Hematopoietic multipotent progenitor cell (in vitro differentiated cells): Measurements from ENCODE around the gene FAM163B. TPM values are rescaled to one million over a fixed set of nuclear protein-coding genes. Genes with fewer than 3 reads are reported as not detected.
A peak's percentile ranks its signal among the peaks of the same experiment; 100 is the strongest.

Source experiments
- DNase-seq, 3 donors: peaks; one replicate each; pipeline ENCODE4 v3.0.0-alpha.2; 2011 to 2015; ENCODE audit warnings: low read depth in 2 of 3, low spot score in 2 of 3
- total RNA-seq: library from RNA; depleted of rRNA; stranded (reverse); fragments of >200 nt; gene quantifications from one replicate; pipeline ENCODE4 v1.2.3, GENCODE V29; 2012

FAM163B gene
- total RNA-seq, 1 donor, result under 0.01 TPM

DNA sequence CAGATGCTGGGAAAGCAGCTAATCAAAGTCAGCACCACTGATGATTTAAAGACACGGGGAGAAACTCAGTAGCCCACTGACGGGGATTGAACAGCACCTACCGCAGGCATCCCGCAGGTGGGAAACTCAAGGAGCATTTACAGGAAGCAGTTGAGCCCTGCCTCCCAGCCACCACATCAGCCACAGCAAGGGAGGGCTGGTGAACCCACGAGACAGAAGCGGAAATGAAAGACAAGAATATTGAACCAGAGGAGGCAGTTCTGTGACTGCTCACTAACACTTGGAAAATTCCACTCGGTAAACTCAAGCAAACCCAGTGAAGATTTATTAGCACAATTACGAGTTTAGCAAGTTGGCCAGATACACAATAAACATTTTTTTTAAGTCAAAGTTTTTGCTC is 10.6 kb upstream of the FAM163B start:
- peak; percentile 18 to 54 (median 43) for DNase-seq

DNA sequence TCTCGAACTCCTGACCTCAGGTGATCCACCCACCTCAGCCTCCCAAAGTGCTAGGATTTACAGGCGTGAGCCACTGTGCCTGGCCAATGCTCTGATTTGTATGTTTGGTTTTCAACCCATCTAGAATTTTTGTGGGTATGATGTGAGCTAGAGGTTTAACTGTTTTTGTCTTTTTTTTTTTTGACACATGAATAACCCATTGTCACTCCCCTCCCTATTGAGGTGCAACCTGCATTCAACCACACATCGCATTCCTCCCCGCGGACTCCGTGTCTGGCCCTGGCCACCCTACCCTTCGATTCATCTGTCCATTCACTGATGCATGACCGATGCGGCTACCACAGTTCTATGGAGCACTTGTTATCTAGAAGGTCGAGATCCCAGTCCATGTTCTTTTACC is 9.5 kb upstream of the FAM163B start:
- no peak for DNase-seq

DNA sequence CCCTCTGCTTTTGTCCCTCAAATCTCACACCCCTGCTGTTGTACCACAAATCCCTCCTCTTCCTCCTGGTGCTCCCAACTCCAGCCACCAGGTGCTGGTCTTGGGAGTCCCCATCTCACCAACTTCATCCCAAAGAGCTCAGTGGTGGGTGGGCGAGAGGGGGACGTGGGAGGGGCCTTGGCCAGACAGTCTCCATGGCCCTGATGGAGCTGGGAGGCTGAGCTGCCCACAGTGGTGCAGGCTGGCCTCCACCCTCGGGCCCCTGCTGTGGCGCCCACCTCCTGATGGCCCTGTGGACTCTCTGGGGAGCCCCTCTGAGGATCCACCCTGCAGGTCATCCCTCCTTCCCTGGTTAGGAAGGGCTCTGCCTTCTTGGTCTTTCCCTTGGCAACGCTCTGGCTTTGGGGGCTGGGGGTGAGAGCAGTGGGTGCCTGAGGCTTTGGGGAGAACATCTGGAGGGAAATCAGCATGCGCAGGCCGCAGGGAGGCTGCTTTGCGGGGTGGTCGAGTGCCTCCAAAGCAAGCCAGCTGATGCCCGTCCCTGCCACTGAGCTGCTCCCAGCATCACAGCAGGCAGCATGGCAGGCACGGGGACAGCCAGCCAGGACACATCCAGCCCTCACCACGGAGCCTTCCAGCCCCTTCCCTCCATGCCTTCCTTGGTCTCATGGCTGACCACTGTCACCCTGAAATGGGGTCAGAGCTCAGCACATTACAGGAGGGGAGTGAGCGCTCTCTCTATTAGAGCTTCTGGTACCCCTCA is 7.6 kb upstream of the FAM163B start:
- no peak for DNase-seq

- DNase-seq, result no peak
Measured at GRCh38 chr9:133615606-133616188, 6.5 kb upstream of the FAM163B start.

GRCh38 chr9:133615186-133615585 is 6.0 kb upstream of the FAM163B start:
- no peak for DNase-seq

DNA sequence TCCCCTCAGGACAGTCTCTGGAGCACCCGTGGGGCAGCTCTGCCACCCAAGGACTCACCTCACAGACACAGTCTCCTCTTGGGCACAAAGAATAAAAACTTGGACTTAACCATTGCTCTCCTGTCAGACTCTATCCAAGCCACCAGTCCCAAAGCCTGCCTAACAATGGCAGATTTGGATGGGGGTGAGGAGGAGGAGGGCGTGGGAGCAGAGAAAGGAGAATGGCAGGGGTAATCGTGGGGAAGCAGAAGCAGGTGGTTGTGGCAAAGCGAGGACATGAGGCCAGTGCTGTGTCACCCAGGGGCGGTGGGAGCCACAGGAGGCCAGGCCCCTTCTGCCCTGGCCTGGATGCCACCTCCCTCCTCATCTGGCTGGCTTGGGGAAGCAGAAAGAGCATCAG is 5.5 kb upstream of the FAM163B start:
- DNase-seq, result no peak

DNA sequence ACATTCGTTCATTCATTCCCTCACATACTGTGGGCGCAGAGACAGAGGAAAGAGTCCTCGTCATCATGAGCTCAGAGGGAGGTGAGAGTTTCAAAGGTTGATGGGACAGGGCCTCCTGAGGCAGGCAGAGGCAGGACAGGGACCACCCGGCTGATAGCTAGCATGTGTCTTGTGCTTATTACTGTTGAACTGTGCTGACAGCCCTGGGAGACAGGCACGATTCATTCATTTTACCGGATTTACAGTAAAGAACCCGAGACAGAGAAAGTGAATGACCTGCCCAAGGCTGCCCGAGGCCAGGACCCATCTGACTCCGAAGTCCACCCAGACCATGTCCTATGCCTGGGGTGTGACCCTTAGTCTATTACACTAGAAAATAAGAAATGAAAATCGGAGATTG is 4.9 kb upstream of the FAM163B start:
- no peak for DNase-seq

GRCh38 chr9:133613432-133613831 is 4.2 kb upstream of the FAM163B start:
- DNase-seq, result no peak

GRCh38 chr9:133612816-133613215 is 3.6 kb upstream of the FAM163B start:
- no peak for DNase-seq

DNA sequence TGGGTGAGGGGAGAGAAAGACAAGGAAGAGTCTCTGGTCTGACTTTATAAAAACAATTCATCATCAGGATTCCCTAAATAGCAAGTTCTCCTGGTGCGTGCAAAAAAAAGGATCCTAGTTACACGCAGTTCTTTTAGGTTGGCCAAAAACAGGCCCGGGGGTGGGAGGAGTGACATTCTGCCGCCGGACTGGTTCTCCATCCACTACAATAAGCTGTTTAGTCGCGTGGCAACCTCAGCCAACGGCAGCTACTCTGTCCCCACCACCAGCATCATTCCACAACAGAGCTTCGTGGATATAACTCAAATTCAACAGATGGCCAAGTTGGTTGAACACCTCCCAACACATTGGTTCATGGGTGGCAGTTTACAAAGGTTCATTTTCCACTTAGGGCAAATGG is 2.9 kb upstream of the FAM163B start:
- DNase-seq, result no peak

DNA sequence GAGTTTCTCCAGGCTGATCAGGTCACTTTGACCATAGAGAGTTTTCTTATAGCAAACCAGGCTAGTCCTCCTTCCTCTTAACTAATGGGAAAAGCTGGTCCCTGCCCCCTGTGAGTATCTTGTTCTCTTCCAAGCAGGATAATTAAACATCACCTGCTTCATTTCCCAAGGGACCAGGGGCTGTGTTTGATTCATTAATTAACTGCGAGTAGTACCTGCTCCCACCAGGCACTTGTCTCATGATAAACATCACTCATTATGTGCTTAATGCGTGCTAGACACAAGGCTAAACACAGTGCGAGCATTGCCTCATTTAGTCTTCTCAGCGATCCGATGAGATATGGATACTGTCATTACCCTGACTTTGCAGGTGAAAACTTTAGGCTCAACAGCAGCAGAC is 1.7 kb upstream of the FAM163B start:
- no peak for DNase-seq

DNA sequence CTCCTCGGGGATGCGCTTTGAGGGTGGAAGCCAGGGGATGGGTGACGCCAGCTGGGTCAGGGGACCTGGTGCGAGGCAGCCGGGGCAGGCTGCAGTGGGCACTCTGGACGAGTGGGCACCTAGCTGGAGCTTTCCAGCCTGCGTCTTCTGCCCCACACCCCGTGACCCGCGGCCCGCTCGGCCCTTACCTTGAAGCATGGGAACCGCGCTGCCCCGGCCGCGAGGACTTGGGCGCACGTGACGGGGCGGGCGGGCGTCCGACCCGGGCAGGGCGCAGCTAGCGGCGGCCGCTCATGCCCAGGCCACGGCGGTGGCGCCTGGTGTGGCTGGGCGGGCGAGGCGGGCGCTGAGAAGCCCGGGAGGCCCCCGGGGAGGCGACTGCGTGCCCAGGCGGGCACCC is 300 bp downstream of the FAM163B start:
- DNase-seq, result no peak

- DNase-seq, result no peak
Measured at GRCh38 chr9:133608382-133608781, 807 bp downstream of the FAM163B start.

DNA sequence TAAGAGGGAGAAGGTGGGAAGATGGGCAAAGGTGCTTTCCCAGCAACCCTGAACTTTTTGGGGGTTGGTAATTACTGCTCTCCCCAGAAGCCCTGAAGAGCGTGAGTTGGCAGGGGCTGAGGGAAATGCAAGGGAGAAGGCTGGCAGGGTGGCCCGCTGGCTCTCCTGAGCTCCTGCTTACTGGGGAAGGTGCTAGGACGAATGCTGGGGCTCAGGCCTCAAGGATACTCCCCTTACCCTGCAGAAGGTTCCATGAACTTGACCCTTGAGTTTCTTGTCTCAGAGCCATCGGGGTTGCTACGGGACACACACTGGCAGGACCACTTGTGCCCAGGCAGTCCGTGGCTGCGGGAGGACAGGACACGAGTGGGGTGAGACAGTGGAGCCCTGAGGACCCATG is 1.2 kb downstream of the FAM163B start:
- no peak for DNase-seq

- no peak for DNase-seq
Measured at GRCh38 chr9:133607381-133607780, 1.8 kb downstream of the FAM163B start.

- no peak for DNase-seq
Measured at GRCh38 chr9:133606708-133607025, 2.5 kb downstream of the FAM163B start.

DNA sequence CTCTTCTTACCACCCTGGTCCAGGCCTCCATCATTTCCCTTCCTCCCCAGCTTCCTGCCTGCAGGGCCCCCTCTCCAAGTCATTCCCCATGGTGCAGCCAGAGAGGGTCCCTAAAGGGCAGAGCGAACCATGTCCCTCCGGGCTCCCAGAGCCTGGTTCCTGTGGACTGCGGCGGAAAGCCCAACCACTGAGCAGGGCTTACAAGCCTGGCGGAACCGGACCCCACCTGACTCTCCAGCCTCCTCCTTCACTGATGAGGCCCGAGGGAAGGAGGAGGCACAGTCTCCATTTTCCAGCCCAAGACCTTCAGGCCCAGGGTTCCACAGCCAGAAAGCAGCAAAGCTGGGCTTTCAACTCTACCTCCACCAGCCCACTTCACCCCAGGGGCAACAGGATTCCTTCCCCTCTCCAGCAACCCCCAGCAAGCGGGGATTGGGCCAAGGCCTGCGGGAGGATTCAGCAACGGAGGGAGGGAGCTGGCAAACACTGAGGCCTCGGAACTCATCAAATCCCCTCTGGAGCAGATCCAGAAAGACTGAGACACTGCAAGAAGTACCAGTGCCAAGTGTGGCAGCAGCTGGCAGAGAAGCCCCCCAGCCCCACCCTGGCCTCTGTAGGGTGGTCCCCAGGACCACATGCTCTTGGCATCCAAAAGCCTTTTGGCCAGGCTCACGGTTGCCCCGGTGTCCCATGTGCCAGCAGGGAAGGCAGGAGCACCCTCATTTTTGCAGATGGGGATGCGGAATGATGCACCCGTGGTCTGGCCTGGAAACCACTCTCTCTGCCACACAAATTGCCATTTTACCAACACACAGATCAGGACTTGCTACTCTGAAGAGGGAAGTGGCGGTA is 3.1 kb downstream of the FAM163B start:
- DNase-seq, result no peak

DNA sequence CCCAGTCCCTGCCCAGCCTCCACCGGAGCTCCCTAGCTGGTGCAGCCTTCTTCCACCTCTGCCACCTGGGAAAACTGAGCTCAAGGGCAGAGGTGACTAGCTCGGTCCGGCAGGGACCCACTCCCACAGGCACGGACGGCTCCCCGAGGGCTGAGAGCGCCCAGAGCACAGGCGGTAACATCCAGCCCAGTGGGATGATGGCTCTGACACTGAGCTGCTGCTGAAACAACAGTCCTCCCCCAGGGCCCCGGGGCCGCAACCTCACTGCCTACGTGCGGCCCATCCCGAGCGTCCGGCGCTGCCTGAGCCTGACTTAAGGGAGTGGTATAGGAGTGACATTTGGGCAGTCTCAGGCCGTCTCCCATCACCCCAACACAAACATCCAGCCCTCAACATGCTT is 3.7 kb downstream of the FAM163B start:
- no peak for DNase-seq

DNA sequence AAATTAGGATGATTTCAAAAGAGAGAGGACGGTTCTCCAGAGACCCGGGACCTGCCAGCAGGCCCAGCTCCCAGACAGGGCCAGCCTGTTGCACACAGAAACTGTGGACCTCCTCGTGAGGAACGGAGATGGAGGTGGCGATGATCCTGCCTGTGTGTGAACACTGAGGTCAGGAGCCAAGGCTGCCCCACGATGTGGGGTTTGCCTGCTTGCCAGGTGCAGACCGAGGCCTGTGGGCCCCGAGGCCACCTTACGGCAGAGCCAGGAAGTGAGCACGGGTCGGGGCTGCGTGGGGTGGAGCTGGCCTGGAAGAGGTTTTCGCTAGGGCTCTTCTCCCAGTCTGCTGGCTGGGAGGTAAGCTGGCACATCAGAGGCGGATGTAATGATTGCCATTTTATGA is 4.3 kb downstream of the FAM163B start:
- no peak for DNase-seq

DNA sequence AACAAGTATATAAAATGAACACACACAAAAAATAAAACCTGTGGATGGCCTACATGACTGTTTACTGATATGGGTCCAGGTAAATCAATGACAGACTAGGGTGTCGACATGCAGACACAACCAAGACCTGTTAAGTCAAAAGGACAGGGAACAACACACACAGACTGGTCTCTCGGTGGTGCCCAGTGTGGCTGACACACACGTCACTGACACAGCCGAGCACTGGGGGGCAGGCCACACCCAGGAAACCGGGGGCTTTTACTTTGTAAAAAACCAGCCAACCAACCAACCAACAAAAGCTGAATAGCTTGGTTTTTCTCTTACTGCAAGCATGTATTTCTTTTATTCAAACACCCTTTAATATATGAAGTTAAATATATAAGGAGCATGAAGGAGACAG is 5.0 kb downstream of the FAM163B start:
- DNase-seq, result no peak

DNA sequence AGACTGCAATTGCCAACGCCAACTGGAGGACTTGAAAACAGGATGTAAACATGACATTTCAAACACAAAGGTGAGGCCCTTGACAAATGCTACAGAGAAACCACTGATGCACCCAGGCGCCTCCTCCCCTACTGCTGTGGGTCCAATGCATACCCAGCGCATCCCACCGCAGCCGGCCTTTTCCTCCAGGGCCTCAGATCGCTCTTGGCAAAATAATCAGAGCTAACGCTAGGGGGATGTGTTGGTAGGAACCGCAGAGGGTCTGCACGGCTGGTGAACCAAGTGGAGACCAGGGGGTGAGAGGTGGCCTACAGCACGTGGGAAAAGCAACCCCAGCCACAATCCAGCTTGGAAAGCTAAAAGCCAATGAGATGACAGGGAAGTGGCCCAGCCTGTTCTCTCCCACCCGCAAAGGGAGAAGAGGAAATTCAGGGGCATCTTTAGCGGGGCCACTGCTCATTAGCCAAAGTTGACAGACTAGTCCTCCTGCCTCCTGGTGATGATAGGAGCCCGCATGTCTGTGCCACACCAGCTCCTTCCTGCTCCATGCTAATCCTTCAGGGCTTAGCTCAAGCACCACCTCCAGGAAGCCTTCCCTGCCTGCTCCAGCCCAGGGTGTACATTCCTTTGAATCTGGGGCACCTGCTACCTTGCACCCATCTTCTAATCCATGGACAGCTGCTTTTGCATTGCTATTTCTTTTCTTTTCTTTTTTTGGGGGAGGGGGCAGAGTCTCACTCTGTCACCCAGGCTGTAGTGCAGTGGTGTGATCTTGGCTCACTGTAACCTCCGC is 5.9 kb downstream of the FAM163B start:
- DNase-seq, result peak in 2 of 3 donors; percentile 13 to 17
